Astrocyte of the cerebellum (primary cell): ENCODE results near the gene UBTD1.

ENCODE experiments used
- DNase-seq: peaks from one replicate; pipeline ENCODE4 v3.0.0-alpha.2; 2011; ENCODE audit warnings: low read depth
- H3K4me3 ChIP-seq: 2 replicates; pipeline ENCODE4 v1.5.1; 2011; ENCODE audit warnings: mild to moderate bottlenecking, low read depth, low read length, moderate library complexity
- CTCF ChIP-seq: IDR thresholded peaks from 2 replicates; pipeline ENCODE4 v1.5.1; 2012; ENCODE audit warnings: low read length, low read depth, moderate library complexity, mild to moderate bottlenecking; ENCODE audit errors: missing control alignments
- in situ Hi-C: cut with HindIII; loops from 2 replicates; pipeline ENCODE4 v1.10.0; 2017; ENCODE audit warnings: low sequenced_read_pairs

The UBTD1 gene

GRCh38 chr10:97597778-97598177, 99.1 kb downstream of the UBTD1 start:
- in situ Hi-C loops, result no loop called here
- no peak for DNase-seq
- no peak overlapping the region for H3K4me3 ChIP-seq
- no peak for TF ChIP-seq CTCF

- TF ChIP-seq CTCF, result no peak
- in situ Hi-C loops, result no loop called here
- no peak overlapping the region for H3K4me3 ChIP-seq
- no peak for DNase-seq
Measured at GRCh38 chr10:97598407-97599271, 99.9 kb downstream of the UBTD1 start.

GRCh38 chr10:97599272-97599619, 100.5 kb downstream of the UBTD1 start:
- H3K4me3 ChIP-seq, result no peak overlapping the region
- in situ Hi-C loops, result no loop called here
- no peak for DNase-seq
- no peak for TF ChIP-seq CTCF

GRCh38 chr10:97600616-97601015, 101.9 kb downstream of the UBTD1 start:
- in situ Hi-C loops, result no loop called here
- no peak for TF ChIP-seq CTCF
- no peak overlapping the region for H3K4me3 ChIP-seq
- no peak for DNase-seq

- DNase-seq, result no peak
- no peak for TF ChIP-seq CTCF
- H3K4me3 ChIP-seq, result no peak overlapping the region
- in situ Hi-C loops, result no loop called here
Measured at GRCh38 chr10:97601268-97602215, 102.8 kb downstream of the UBTD1 start.

- TF ChIP-seq CTCF, result no peak
- no peak for DNase-seq
- no peak overlapping the region for H3K4me3 ChIP-seq
- in situ Hi-C loops, result no loop called here
Measured at GRCh38 chr10:97607095-97607636, 108.4 kb downstream of the UBTD1 start.
